Lower leg skin (tissue), 4 donors: ENCODE data around the gene TICRR. TPM values are rescaled to one million over a fixed set of nuclear protein-coding genes. Genes with fewer than 3 reads are reported as not detected.

Experiments
- DNase-seq, 2 donors: peaks; one replicate each; pipeline ENCODE4 v3.0.0-alpha.2; 2019; ENCODE audit warnings: low spot score in 2 of 2
- H3K4me3 ChIP-seq: fragments of 200-600 bp; sonication (generic); 2 replicates; pipeline ENCODE4 v1.5.1; 2017; ENCODE audit warnings: mild to moderate bottlenecking, low read depth; ENCODE audit not compliant: poor library complexity, severe bottlenecking
- POLR2A ChIP-seq, 2 donors: fragments of 450-650 bp; IDR thresholded peaks; one replicate each; pipeline ENCODE4 v1.6.1; 2016 to 2017; ENCODE audit warnings: antibody characterized with exemption in 2 of 2, mild to moderate bottlenecking in 1 of 2, moderate library complexity in 1 of 2
- WGBS, 2 donors: methylation state at CpG; one replicate each; pipeline ENCODE4 v1.1.5; 2018; 5-methylcytosine and 5-hydroxymethylcytosine counted together
- intact Hi-C: fragments of 100-400 bp; cut with DNase I; formaldehyde crosslinking; loops from one replicate; pipeline ENCODE4 v1.15.0; 2023; ENCODE audit warnings: low total_unique reads
- total RNA-seq, 4 donors: library from RNA; depleted of rRNA; stranded (reverse); fragments of >200 nt; gene quantifications; one replicate each; pipeline ENCODE4 v1.1.0, GENCODE V29; 2016
- TF ChIP-seq, protein P1 (sequence below), 3 donors: fragments of 450-650 bp; IDR thresholded peaks; one replicate each; pipeline ENCODE4 v1.5.1; 2016; ENCODE audit warnings: antibody characterized with exemption in 3 of 3, mild to moderate bottlenecking in 3 of 3, moderate library complexity in 2 of 3

The TICRR gene
- total RNA-seq, 4 donors from 2014 or later: 0.21 to 1.2 (median 0.55) TPM

DNA sequence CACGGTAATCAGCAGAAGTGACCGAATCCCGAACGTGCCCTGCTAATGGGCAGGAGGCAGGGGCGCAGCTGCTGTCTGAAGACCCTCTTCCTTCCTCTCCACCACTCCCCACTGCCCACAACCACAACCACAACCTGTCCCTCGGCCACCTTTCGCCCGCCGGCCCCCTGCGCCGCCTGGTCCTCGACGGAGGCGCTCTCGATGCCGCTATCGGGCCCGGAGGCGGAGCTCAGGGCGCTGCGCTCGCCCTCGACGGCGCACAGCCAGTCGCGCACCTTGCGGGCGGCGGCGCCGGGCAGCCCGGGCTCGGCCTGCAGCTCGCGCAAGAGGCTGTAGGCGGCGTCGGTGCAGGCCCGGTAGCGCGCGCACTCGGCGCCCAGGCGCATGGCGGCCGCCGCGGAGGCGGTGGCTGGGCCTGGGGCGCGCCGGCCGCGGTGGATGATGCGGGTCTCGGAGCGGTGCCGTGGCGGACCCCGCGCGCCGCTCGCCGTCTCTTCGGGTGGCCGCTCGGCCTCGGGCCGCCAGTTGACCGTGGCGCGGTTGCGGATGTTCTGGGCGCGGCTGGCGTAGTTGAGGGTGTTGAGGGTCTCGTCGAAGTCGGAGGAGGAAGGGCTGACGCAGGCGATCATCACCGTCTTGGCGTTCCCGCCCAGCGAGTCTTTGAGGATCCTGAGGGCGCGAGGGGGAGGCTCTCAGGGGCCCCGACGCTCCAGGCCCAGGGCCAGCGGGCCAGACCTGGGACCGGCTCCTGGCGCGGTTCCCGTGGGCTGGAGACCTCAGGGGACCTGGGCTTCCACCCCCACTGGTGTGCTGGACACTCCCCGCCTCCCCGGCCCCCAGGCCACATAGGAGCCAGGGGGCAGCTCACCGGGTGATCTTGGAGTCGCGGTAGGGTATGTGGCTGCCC, 73.1 kb downstream of the TICRR start:
- DNase-seq: peak in 1 of 2 donors; percentile 66
- TF ChIP-seq, protein P1, sequence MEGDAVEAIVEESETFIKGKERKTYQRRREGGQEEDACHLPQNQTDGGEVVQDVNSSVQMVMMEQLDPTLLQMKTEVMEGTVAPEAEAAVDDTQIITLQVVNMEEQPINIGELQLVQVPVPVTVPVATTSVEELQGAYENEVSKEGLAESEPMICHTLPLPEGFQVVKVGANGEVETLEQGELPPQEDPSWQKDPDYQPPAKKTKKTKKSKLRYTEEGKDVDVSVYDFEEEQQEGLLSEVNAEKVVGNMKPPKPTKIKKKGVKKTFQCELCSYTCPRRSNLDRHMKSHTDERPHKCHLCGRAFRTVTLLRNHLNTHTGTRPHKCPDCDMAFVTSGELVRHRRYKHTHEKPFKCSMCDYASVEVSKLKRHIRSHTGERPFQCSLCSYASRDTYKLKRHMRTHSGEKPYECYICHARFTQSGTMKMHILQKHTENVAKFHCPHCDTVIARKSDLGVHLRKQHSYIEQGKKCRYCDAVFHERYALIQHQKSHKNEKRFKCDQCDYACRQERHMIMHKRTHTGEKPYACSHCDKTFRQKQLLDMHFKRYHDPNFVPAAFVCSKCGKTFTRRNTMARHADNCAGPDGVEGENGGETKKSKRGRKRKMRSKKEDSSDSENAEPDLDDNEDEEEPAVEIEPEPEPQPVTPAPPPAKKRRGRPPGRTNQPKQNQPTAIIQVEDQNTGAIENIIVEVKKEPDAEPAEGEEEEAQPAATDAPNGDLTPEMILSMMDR (IDR thresholded peaks at IDR 0.05): no peak
- TF ChIP-seq POLR2A (IDR thresholded peaks at IDR 0.05): no peak
- no peak overlapping the region for H3K4me3 ChIP-seq
- 89 to 92% methylated on average over 97 to 98 of the region's 102 CpGs for WGBS, 2 donors
- intact Hi-C loops: no loop called here

DNA sequence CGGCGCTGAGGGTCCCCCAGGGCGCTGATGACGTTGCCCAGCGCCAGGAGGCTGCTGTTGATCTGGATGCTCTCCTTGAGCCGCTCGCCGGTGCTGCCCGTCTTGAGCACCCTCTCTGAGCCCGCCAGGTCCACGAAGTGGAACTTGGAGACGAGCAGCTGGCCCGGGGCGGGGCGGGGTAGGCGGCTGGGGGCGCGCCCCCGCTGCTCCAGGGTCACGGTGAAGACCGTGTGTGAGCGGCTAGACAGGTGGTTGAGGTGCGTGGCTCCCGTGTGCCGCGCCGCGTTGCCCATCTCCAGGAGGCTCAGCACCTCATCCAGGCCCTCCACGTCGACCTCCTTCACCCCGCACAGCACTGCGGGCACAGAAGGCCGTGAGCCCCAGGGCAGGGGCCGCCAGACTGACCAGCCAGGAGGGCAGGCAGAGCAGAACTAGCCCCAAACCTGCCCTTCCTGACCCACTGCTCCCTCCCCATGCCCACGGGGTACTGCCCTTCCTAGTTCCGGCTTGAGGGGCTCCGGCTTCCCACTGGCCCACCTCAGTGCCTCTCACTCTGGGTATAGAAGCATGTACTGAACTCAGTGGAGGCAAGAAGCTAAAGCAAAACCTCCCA, 73.8 kb downstream of the TICRR start:
- WGBS, 2 donors: 95 to 98% methylated on average over 37 of the region's 37 CpGs
- TF ChIP-seq, protein P1 (IDR thresholded peaks at IDR 0.05): no peak
- TF ChIP-seq POLR2A (IDR thresholded peaks at IDR 0.05): no peak
- intact Hi-C loops: no loop called here
- H3K4me3 ChIP-seq: no peak overlapping the region
- no peak for DNase-seq

DNA sequence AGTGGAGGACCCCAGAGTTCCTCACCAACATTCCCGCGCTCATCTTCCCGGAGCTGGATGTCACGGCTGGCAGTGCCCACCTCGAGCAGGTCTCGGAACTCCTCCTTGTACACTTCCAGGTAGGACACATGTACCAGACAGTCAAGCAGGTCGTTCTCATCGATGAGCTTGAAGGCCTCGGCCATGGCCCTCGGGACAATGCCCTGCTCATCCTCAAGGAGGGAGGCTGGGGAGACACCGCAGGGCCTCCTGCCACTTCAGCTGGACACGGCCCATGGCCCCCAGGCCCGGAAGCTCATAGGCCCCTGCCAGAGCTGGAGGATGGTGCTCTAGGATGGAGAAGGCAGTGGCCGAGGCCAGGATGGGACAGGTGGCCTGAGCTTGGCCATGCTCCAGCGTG, 74.4 kb downstream of the TICRR start:
- TF ChIP-seq, protein P1 (IDR thresholded peaks at IDR 0.05): no peak
- DNase-seq: no peak
- intact Hi-C loops: no loop called here
- H3K4me3 ChIP-seq: no peak overlapping the region
- WGBS, 2 donors: 94 to 97% methylated on average over 12 to 15 of the region's 15 CpGs

DNA sequence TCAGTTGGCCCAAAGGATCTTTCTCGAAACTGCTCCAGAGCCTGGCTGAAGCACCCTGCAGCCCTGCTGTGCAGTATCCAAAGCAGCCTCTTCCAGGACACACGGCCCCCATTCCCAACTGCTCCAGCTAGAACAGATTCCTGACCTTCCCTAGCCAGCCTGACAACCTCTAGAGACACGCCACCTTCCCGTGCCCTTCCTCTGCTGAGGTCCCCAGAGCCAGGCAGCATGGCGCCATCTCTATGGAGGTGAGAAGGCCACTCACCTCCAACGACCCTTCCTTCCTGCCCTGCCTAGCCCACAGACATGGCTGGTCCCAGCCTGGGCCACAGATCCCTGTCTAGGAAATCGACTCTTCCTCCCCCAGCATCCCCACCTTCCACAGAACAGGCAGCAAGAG, 76.9 kb downstream of the TICRR start:
- DNase-seq: no peak
- H3K4me3 ChIP-seq: no peak overlapping the region
- TF ChIP-seq, protein P1 (IDR thresholded peaks at IDR 0.05): no peak
- no peak for TF ChIP-seq POLR2A (IDR thresholded peaks at IDR 0.05)
- intact Hi-C loops: no loop called here
- WGBS, 2 donors: 69 to 89% methylated on average over 7 of the region's 7 CpGs

DNA sequence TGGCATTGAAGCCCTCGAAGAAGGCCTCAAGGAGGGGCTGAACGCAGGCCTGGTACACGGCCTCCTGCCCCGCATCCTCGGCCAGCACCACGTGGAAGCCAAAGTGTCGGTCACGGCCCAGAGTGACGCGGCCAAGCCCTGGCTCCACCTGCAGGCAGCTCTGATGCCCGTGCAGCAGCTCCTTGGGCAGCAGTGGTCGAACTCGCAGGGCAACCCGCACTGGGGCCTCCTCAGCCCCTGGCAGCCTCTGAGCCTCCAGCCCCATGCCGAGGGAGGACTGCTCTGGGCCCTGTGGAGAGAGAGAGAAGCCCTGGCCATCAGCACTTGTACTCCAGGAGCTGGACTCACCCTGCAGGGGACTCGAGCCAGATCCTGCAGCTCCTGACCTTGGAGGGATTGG, 77.4 kb downstream of the TICRR start:
- no peak overlapping the region for H3K4me3 ChIP-seq
- intact Hi-C loops: no loop called here
- DNase-seq: no peak
- 86 to 93% methylated on average over 9 to 13 of the region's 16 CpGs for WGBS, 2 donors
- TF ChIP-seq, protein P1 (IDR thresholded peaks at IDR 0.05): no peak
- TF ChIP-seq POLR2A (IDR thresholded peaks at IDR 0.05): no peak
